Progenitor cell of endocrine pancreas (in vitro differentiated cells): ENCODE data around the gene FTCD. TPM values are rescaled to one million over a fixed set of nuclear protein-coding genes. Genes with fewer than 3 reads are reported as not detected.

Experiments used
- DNase-seq: peaks from one replicate; pipeline ENCODE4 v3.0.0; 2021; ENCODE audit warnings: low spot score; ENCODE audit not compliant: unreplicated experiment
- H3K27ac Mint-ChIP-seq: 2 replicates; pipeline ENCODE4 v1.8.0; 2021; ENCODE audit warnings: mild to moderate bottlenecking, moderate library complexity, mixed read lengths
- H3K27me3 Mint-ChIP-seq: 2 replicates; pipeline ENCODE4 v1.8.0; 2021; ENCODE audit warnings: mixed read lengths
- H3K36me3 Mint-ChIP-seq: 2 replicates; pipeline ENCODE4 v1.8.0; 2022; ENCODE audit warnings: mixed read lengths; ENCODE audit not compliant: insufficient read depth
- H3K4me1 Mint-ChIP-seq: 2 replicates; pipeline ENCODE4 v1.8.0; 2021; ENCODE audit warnings: low read depth, mixed read lengths
- H3K4me3 Mint-ChIP-seq: 2 replicates; pipeline ENCODE4 v1.8.0; 2021; ENCODE audit warnings: low read depth, mild to moderate bottlenecking, moderate library complexity, mixed read lengths
- H3K9me3 Mint-ChIP-seq: 2 replicates; pipeline ENCODE4 v1.8.0; 2021; ENCODE audit warnings: low read depth, mixed read lengths
- total RNA-seq: library from RNA; stranded (reverse); gene quantifications from 2 replicates; pipeline ENCODE4 v1.2.1, GENCODE V29; 2021
- TF ChIP-seq, protein P1 (sequence below): fragments of 200-600 bp; sonication (generic); IDR thresholded peaks from one replicate; pipeline ENCODE4 v1.5.0; 2021; ENCODE audit warnings: antibody characterized with exemption, mild to moderate bottlenecking; ENCODE audit not compliant: unreplicated experiment

Gene FTCD
- total RNA-seq, 1 donor from 2014 or later: 49.3 TPM

DNA sequence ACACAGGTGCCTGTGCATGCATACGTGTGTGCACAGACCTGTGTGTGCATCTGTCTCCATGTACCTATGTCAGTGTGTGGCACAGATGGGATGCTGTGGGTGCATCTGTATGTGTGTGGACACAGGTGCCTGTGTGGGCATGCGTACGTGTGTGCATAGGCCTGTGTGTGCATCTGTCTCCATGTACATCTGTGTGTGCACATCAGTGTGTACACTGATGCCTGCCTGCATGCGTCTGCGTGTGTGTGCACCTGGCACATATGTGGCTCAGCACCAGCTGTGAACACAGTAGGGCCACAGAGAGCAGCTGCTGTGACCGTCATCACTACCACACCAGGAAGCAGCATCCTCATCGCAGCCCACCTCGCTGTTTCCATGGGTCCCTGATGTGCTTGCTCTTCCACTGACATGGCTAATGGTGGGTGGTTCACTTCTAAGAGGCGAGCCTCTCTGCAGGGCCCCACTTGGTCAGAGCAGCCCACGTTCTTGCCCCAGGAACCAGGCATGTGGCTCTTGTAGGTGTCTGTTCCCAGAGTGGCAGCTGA is 38.5 kb upstream of the FTCD start:
- Mint-ChIP-seq H3K27me3 (no peaks in the 10 kb centered on the region), H3K4me3 (no peak overlapping the region), H3K36me3 (peaks cover 23% of the 10 kb centered on the region), H3K4me1 (peaks cover 15% of the 10 kb centered on the region), H3K27ac (no peak overlapping the region), H3K9me3 (no peaks in the 10 kb centered on the region)
- TF ChIP-seq, protein P1, sequence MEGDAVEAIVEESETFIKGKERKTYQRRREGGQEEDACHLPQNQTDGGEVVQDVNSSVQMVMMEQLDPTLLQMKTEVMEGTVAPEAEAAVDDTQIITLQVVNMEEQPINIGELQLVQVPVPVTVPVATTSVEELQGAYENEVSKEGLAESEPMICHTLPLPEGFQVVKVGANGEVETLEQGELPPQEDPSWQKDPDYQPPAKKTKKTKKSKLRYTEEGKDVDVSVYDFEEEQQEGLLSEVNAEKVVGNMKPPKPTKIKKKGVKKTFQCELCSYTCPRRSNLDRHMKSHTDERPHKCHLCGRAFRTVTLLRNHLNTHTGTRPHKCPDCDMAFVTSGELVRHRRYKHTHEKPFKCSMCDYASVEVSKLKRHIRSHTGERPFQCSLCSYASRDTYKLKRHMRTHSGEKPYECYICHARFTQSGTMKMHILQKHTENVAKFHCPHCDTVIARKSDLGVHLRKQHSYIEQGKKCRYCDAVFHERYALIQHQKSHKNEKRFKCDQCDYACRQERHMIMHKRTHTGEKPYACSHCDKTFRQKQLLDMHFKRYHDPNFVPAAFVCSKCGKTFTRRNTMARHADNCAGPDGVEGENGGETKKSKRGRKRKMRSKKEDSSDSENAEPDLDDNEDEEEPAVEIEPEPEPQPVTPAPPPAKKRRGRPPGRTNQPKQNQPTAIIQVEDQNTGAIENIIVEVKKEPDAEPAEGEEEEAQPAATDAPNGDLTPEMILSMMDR: no peak
- no peak for DNase-seq

DNA sequence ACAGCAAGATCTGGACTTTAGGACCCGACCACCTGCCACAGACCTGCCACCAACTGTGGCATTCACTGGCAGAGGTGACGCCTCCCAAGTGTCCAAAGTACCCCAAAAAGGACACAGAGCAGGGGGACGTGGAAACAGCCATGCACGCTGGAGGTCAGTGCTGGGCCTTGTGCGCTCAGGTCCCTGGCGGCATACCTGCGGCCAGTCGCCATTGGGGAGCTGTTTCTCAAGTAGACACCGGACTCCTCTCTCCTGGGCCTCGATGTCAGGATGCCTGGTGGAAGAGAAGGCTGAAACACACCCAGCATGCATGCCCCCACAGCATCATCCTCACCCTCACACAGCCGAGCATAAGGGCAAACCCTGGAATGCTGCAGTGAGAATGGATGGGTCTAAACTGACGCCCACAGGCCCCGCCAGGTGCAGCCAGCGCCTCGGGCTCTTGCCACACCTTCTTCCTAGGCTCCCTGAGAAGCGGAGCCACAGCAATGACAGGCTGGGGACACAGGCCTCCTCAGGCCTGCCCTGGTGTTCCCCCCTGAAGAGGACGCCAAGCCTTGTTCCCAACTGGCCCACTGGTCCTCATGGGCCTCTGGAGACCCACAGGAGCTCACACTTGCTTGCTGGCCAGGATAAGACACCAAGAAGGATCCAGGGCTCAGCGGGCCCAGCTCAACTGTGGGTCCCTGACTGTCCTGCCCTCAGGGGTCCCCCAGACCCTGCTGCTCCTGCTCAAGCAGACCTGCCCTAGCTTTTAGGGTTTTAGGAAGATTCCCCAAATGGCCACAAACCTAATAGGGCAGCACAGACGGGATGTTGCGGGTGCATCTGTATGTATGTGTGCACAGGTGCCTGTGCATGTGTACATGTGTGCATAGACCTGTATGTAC is 36.6 kb upstream of the FTCD start:
- TF ChIP-seq, protein P1: no peak
- no peak overlapping the region for H3K4me3 Mint-ChIP-seq
- H3K4me1 Mint-ChIP-seq: peaks cover 5% of the 10 kb centered on the region
- no peak overlapping the region for H3K27ac Mint-ChIP-seq
- peaks cover 19% of the 10 kb centered on the region for H3K36me3 Mint-ChIP-seq
- no peaks in the 10 kb centered on the region for H3K9me3 Mint-ChIP-seq
- no peak for DNase-seq
- no peaks in the 10 kb centered on the region for H3K27me3 Mint-ChIP-seq

DNA sequence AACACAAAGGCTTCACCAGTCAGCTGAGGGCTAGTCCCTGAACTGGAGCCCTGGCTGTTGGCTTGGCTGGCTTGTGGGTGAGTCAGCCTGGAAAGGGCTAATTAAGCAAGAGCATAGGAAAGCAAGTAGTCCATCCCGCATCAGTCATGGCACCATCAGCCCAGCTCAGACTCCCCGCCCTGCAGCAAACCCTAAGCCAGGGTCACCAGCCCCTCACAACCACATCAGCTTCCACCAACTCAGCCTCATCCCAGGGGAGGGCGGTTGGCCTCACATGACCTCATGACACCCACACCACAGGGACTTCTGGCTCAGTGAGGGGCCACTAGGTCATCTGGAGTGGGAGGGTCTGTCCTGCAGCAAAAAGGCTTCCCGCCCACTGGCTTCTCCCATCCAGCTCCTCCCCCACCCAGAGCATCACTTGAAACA is 35.9 kb upstream of the FTCD start:
- no peaks in the 10 kb centered on the region for H3K4me1 Mint-ChIP-seq
- H3K27ac Mint-ChIP-seq: no peak overlapping the region
- DNase-seq: no peak
- peaks cover 13% of the 10 kb centered on the region for H3K36me3 Mint-ChIP-seq
- TF ChIP-seq, protein P1: no peak
- H3K27me3 Mint-ChIP-seq: no peaks in the 10 kb centered on the region
- no peak overlapping the region for H3K4me3 Mint-ChIP-seq
- no peaks in the 10 kb centered on the region for H3K9me3 Mint-ChIP-seq

DNA sequence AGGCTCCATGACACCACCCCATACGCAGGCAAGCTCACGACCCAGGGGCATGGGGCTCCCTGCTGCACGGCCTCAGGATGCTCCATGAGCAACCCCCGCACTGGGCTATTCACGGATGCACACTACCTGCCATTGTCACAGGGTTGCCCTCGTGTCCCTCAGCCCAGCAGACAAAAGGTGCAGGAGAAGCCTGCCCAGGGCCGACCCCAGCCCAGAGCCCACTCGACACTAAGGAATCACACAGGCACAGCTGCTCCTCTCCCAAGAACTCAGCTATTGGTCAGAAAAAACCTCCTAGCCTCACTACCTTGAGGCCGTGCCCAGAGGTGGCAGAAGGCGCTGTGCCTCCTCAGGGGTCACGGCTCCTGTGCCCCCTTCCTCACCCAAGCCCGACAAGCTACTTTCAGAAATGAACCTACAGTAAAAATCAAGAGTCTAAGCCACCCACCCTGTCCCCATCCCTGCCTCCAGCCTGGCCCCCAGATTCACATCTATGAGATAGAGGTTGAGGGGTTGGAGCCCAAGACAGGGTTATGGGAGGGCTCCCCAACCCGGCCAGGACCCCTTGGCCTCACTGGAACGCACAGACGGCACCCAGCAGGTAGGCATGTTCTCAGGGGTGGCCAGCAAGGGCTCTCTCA is 35.2 kb upstream of the FTCD start:
- DNase-seq: no peak
- Mint-ChIP-seq H3K4me3 (no peak overlapping the region), H3K27ac (no peak overlapping the region), H3K9me3 (no peaks in the 10 kb centered on the region), H3K27me3 (no peaks in the 10 kb centered on the region), H3K36me3 (peaks cover 12% of the 10 kb centered on the region), H3K4me1 (no peaks in the 10 kb centered on the region)
- TF ChIP-seq, protein P1: no peak

DNA sequence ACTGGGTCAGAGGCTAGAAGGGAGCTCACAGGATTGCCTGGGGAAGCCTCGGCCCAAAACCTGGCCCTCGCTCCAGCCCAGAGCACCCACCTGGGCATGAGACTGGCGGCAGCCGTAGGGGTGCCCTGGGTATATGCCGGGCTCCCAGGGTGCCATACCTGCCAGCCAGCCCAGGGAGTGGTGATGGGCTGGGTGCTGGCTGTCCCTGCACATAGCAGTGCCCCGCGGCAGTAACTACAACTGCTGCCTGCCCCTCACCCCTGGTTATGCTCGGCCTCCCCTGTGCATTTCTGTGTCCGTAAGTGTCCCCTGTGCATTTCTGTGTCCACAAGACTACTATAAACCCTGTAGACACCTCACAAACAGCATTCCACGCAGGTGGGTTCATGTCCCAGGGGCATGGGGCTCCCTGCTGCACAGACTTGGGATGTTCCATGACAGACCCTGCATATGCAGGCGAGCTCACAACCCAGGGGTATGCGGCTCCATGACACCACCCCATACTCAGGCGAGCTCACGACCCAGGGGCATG is 34.6 kb upstream of the FTCD start:
- Mint-ChIP-seq H3K9me3 (no peaks in the 10 kb centered on the region), H3K27me3 (no peaks in the 10 kb centered on the region), H3K4me1 (peaks cover 2% of the 10 kb centered on the region), H3K36me3 (peaks cover 11% of the 10 kb centered on the region), H3K27ac (no peak overlapping the region), H3K4me3 (no peak overlapping the region)
- TF ChIP-seq, protein P1: no peak
- DNase-seq: no peak
